ENCODE results near the gene SUN2. TPM values are rescaled to one million over a fixed set of nuclear protein-coding genes. Genes with fewer than 3 reads are reported as not detected.

Gene SUN2
- total RNA-seq, 6 donors from 2014 or later, result 191 to 436 (median 275) TPM

DNA sequence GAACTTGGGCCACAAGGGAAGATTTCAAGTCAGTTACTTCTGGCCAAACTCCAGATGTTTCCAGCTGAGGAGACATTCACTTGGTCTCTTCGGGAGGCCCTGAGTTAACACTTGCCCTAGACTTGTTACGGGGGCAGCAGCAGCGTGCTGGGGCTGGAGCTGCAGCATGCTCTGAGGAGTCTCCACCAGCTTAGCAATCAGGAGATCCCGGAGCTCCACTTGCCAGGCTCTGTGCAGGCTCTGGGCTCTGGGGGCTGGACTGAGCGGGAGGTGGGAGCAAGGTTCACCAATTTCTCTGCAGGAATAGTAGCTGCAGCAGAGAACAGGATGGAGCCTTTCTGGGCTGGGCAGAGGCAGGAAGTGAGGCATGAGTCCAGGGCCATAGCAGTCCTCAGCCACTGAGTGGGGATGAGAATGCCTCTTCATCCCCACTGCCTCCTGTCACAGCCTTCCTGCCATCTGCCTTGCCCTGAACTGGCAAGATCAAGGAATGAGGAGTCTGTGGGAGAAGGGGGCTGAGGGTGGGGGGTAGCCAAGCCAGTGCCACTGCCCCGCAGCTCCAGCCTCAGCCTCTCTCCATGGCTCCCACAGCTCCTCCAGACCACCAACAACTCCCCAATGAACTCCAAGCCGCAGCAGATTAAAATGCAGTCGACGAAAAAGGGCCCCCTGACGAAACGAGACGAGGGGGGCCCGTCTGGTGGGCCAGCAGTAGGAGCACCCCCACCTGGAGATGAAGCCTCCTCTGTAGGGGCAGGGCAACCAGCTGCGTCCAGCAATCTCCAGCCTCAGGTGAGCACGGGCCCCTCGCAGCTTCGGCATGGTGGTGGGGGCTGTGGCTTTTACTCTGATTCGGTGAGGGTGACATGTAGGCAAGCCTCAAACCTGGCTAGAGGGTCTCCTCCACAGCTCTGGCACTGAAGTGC, 26.7 kb downstream of the SUN2 start:
- peaks cover 47 to 100% (median 84%) of the 10 kb centered on the region in 4 donors for H3K36me3 ChIP-seq
- no peak for ATAC-seq (ENCODE audit: low FRiP score in 2 of 2)
- 93 to 96% methylated on average over 14 to 18 of the region's 18 CpGs for WGBS, 2 donors

DNA sequence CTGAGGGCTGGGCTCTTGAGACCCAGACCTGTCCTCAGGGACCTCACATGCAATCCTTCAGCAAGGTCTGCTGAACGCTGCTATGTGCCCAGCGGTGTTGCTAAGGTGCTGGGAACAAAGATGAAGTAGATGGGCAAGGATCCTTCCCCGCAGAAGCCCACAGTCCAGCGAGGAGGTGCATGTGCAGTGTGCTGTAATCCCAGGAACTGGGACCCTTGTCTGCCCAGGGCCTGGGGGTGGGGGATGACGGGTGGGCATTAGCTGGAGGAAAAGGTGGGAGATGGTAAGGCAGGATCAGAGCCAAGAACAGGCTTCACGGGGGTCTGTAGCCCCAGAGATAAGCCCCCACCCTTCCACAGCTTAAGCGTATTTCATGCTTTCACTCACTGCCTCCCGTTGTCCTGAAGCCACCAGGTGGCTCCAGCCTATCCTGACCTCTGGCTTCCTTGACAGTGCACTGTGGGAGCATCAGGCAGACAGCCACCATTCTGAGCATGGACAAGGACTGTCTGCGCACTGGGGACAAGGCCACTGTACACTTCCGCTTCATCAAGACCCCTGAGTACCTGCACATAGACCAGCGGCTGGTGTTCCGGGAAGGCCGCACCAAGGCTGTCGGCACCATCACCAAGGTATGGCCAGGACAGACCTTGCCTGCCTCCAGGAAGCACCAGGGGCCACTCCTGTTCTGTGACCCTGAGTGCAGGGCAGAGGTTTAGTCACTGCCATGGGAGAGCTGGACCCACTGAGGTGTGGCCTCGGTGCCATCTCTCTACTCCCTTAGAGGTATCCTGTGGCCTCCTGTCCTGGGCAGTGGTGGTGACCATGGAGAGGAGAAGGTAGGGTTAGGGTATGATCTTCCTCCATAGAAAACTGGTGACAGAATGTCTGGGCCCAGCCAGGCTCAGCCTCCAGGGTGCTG, 28.0 kb downstream of the SUN2 start:
- ATAC-seq (ENCODE audit: low FRiP score in 2 of 2) (no peak), DNase-seq (no peak)
- H3K36me3 ChIP-seq, result peaks cover 50 to 100% (median 94%) of the 10 kb centered on the region in 4 donors
- no peak overlapping the region for H3K4me3 ChIP-seq
- TF ChIP-seq EP300 (IDR thresholded peaks at IDR 0.05), result no peak
- no peak for TF ChIP-seq POLR2AphosphoS5 (IDR thresholded peaks at IDR 0.05)
- no peak for TF ChIP-seq POLR2A (IDR thresholded peaks at IDR 0.05)
- TF ChIP-seq, protein P1, sequence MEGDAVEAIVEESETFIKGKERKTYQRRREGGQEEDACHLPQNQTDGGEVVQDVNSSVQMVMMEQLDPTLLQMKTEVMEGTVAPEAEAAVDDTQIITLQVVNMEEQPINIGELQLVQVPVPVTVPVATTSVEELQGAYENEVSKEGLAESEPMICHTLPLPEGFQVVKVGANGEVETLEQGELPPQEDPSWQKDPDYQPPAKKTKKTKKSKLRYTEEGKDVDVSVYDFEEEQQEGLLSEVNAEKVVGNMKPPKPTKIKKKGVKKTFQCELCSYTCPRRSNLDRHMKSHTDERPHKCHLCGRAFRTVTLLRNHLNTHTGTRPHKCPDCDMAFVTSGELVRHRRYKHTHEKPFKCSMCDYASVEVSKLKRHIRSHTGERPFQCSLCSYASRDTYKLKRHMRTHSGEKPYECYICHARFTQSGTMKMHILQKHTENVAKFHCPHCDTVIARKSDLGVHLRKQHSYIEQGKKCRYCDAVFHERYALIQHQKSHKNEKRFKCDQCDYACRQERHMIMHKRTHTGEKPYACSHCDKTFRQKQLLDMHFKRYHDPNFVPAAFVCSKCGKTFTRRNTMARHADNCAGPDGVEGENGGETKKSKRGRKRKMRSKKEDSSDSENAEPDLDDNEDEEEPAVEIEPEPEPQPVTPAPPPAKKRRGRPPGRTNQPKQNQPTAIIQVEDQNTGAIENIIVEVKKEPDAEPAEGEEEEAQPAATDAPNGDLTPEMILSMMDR (IDR thresholded peaks at IDR 0.05), result no peak
- H3K27me3 ChIP-seq, result no peaks in the 10 kb centered on the region
- 94 to 98% methylated on average over 14 to 15 of the region's 15 CpGs for WGBS, 2 donors
- no peak overlapping the region for H3K27ac ChIP-seq
- peaks cover 0 to 6% (median under 1%) of the 10 kb centered on the region in 4 donors for H3K4me1 ChIP-seq
- H3K9me3 ChIP-seq, result no peaks in the 10 kb centered on the region

More for the DNA sequence above, 26.7 kb downstream of the SUN2 start:
- TF ChIP-seq, protein P1 (IDR thresholded peaks at IDR 0.05), result no peak
- TF ChIP-seq POLR2A (IDR thresholded peaks at IDR 0.05) (no peak), EP300 (IDR thresholded peaks at IDR 0.05) (no peak)
- Histone ChIP-seq H3K27me3 (no peaks in the 10 kb centered on the region), H3K27ac (no peak overlapping the region), H3K4me3 (no peak overlapping the region), H3K4me1 (peaks cover 7 to 19% (median 13%) of the 10 kb centered on the region in 4 donors), H3K9me3 (no peaks in the 10 kb centered on the region)
- peak in 1 of 2 donors; percentile 65 for DNase-seq

DNA sequence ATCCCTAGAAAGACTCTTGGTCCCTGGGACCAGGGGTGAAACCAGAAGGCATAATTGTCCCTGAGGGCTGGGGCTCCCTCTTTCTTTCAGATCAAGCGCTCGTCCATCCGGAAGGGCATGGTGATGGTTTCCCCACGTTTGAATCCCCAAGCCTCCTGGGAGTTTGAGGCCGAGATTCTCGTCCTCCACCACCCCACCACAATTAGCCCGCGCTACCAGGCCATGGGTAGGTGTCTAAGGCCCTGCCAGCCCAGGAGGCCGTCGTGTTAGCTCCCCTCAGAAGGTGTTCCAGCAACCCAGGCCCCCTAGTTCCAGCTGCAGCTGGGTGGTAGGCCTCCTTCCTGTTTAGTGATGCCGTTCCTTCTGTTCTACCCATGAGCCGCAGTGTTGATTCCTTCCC, 28.7 kb downstream of the SUN2 start:
- ATAC-seq (ENCODE audit: low FRiP score in 2 of 2), result no peak
- Histone ChIP-seq H3K9me3 (no peaks in the 10 kb centered on the region), H3K4me1 (no peaks in the 10 kb centered on the region), H3K4me3 (no peak overlapping the region), H3K27me3 (no peaks in the 10 kb centered on the region), H3K36me3 (peaks cover 50 to 100% (median 96%) of the 10 kb centered on the region in 4 donors), H3K27ac (no peak overlapping the region)
- 95% methylated on average over 11 to 12 of the region's 12 CpGs for WGBS, 2 donors
- TF ChIP-seq POLR2AphosphoS5 (IDR thresholded peaks at IDR 0.05) (no peak), EP300 (IDR thresholded peaks at IDR 0.05) (no peak), POLR2A (IDR thresholded peaks at IDR 0.05) (no peak)
- TF ChIP-seq, protein P1 (IDR thresholded peaks at IDR 0.05), result no peak
- no peak for DNase-seq

DNA sequence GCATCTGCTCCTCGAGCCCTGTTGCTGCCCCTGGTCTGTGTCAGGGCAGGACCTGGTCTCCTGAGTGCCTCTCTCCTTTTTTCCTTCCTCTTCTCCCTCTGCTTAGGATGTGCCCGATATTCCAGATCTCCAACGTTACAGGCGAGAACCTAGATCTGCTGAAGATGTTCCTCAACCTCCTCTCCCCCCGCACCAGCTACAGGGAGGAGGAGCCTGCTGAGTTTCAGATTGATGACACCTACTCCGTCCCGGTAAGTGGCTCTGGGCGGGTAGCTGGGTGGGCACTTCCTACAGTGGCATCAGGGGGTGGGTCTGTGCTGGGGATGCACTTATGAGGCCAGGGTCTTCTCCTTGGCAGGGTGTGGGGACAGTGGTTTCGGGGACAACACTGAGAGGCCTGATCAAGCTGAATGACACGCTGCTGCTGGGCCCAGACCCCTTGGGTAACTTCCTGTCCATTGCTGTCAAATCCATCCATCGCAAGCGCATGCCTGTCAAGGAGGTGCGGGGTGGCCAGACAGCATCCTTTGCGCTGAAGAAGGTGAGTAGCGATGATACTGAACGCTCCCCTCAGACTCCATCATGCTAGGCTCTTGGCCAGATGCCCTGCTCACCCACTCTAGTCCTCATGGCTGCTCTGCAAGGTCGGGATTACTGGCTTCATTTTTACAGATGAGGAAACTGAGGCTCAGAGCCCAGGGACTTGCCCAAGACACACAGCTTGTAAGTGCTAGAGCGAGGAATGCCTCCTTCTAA, 29.7 kb downstream of the SUN2 start:
- ATAC-seq (ENCODE audit: low FRiP score in 2 of 2), result no peak
- Histone ChIP-seq H3K9me3 (no peaks in the 10 kb centered on the region), H3K36me3 (peaks cover 50 to 100% (median 94%) of the 10 kb centered on the region in 4 donors), H3K4me1 (no peaks in the 10 kb centered on the region), H3K27me3 (no peaks in the 10 kb centered on the region), H3K4me3 (no peak overlapping the region), H3K27ac (no peak overlapping the region)
- DNase-seq, result no peak
- TF ChIP-seq, protein P1 (IDR thresholded peaks at IDR 0.05), result no peak
- TF ChIP-seq POLR2AphosphoS5 (IDR thresholded peaks at IDR 0.05) (no peak), EP300 (IDR thresholded peaks at IDR 0.05) (no peak), POLR2A (IDR thresholded peaks at IDR 0.05) (no peak)
- 94 to 96% methylated on average over 7 to 17 of the region's 18 CpGs for WGBS, 2 donors

Measured in upper lobe of left lung (tissue), 6 donors.